GM21529 (cell line): ENCODE measurements around the gene CALB2.

ENCODE experiments used
- ATAC-seq: cut with Tn5 transposase; IDR thresholded peaks from one replicate; pipeline ENCODE4 v1.9.1; 2021; ENCODE audit not compliant: unreplicated experiment

Gene CALB2

DNA sequence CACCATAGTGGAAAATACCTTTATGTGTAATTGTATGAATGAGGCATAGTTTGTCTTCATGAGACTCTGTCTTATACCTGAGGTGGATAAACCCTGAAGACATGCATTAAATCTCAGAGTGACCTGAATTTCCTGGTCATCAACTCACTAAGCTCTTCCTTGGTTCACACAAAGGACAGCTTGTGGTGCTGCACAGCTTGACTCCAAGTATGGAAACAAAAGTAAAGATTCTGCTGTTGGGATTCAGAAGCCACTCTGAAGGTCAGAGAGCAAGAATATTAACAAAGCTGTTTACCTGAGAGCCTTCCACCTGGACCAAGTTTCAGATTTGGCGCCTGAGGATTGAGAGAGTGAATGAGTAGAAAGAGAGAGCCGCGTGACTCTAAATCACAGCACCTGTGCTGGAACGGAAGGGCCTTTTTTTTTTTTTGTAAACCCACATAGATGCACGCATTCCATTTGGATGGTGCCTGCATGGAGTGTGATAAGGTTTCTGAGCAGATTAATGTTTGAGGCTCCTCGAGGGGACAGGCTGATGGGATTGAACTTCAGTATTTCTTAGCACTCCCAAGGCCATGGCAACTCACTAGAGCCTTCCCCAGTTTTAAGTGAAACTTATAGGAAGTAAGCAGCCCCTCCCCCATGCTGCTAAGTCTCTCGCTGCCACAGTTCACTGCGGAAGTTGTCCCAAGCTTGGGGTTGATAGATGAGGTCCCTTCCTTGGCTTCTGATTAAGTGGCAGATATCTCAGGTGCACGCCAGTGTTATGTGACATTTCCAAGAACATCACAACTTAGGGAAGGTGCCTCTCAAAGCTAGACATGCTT is 28.7 kb downstream of the CALB2 start:
- no peak for ATAC-seq

DNA sequence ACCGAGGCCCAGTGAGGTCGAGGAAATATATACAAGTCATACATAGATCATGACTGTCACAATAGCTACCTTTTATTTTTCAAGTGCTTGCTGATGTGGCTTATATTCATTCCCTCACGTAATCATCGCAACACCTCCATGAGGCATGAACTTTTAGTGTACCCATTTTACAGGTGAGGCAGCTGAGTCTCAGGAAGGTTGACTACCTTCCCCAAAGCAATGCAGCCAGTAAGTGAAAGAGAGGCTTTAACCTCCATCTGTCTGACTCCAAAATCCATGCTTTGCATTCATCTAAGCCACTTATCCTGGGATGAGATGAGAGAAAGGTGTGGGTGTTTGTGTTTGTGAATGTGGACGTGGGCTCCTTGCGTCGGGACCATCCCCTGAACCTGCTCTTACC is 30.8 kb downstream of the CALB2 start:
- ATAC-seq = no peak

DNA sequence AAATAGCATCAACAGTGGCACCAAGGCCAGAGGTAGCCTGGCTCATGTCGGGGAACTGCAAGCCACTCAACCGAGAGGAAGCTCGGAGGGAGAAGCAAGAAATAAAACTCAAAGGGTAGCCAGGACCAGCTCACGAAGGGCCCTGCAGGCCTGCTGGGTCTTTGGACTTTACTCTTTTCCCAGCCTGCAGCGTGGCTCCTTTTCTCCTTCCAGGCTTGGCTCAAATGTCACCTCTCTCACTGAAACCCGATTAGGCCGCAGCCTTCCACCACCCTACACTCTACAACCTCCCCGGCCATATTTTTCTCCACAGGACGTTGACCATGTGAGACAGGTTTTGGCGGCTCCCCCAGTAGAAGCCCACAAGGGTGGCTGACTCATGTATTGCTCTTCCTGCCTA is 38.1 kb downstream of the CALB2 start:
- ATAC-seq = no peak

DNA sequence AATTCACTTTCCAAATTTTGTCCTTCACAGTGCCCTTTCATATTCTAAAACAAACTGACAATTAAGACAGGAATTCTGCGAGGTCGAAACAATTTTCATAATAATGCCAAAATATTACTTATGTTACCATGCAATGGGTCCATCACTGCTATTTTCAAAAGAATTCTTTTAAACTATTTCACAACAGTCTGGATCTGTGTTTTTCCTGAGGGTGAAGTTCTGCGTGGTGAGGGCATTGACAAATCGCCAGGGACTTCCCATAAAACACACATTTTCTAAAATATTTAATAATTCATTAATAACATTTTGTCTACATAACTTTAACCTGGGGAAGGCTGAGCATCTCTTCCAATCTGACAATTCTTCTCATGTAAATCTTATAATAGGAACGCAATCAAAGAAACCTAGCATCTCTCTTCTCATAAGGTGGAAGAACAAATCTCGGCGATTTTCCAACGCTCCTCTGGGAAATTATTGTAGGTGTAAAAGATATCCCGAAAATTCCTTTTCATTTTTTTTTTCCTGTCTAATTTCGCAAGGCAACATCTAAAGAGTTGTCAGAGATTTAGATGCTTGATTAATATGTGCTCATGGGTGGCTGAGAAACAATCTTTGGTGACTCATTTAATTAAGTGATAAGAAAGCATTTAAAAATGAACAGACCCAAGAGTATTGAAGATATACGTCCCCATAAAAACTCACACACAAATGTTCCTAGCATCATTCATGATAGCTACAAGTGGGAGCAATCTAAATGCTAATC is 41.5 kb downstream of the CALB2 start:
- ATAC-seq = no peak

DNA sequence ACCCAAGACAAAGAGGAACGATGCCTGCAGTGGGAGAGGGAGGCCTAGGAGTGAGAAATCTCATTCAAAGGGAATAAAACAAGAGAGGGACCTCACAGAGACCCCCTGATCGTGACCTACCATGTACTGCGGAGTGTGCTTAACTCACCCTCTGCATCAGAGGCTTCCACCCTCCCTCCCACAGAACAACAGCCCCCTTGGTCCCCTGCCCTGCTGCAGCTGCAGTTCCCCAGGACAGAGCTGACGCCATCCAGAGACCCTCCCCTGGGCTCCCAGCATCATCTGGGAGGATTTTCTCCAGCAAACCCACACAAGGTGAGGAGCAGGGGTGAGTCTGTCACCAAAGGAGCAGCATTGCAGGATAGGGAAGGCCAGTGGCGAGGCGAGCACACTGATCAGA is 43.5 kb downstream of the CALB2 start:
- ATAC-seq = no peak

DNA sequence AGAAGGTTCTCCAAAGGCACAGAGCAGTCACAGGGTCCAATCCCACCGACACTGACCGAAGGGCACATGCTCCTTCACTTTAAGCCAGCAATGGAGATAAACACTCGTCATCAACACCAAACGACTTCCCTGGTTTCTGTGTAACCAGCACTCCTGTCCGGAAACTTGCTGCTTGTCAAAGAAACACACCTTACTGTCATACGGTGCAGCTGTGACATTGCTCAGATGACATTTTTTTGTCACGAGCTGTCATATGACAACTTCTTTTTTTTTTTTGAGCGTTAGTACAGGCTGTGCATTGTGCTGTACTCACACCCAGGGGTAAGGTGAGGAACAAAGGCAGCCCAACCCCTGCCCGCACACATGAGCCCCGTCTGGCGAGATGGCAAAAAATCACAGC is 44.2 kb downstream of the CALB2 start:
- no peak for ATAC-seq

DNA sequence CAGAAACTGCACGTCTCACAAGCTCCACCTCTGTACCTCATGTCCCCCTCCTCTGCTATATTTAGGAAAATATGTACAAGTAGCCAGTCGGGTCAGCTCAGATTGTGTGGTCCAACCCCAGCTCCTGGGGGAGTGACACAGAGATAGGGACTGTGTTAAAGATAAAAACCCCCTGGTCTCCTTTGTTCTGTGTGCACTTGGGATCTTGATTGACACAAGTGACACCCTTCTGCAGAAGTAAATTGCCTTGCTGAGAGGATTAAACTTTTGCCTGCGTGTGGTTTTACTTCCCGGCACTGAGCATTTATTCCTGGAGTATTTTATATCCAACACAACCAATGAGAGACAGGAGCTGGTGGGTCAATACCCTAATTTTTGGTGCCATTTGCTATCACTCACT is 45.8 kb downstream of the CALB2 start:
- no peak for ATAC-seq

DNA sequence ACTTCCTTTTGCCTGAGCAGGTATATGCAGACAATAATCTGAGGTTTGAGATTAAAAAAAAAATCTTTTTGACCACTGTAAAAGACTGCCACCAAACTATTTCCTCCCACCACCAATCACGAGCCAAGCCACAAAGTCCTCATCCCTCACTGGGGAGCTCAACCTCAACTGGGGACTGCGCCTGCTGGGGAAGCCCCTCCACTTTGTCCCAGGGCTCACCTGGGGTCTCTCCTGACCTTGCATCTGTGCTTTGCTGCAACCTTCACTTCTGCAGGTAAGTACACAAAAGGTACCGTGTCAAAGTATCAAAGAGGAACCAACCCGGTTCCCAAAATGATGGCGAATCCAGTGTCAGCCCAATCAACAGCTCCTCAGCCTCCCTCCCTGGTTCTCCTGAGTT is 47.8 kb downstream of the CALB2 start:
- ATAC-seq = no peak

DNA sequence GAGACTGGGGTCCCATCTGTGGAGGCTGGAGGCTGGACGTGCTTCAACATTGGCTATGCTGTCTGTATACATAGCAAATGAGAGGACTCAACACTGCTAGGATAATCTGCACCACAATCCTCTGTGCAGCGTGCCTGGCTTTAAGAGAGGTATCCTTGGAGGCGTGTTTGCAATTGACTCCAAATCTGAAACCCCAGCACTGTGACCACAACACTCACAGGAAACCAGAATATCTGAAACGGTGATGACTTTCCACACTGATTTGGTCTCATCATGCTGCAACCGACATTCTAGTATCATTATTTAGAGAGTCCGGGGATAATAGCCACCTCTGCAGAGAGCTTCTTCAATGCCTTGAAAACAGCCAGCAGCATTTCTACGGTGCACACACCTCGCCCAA is 48.2 kb downstream of the CALB2 start:
- ATAC-seq = no peak

DNA sequence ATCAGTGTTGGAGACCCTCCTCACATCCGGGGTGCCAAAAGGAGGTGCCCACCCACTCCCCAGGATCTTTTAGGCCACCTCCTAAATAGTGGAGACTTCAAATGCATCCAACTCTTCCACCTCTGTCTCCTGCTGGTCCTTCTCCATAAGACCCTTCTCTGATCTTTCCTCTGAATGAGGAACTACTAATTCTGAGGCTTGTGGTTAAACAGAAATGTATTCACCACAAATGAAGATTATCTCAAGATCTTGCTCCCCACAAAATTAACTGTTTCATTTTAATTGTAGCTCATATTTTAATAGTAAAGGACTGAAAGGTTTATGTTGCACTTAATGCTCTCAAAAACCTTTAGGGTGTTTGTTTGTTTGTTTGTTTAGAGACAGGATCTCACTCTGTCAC is 49.2 kb downstream of the CALB2 start:
- ATAC-seq = no peak

DNA sequence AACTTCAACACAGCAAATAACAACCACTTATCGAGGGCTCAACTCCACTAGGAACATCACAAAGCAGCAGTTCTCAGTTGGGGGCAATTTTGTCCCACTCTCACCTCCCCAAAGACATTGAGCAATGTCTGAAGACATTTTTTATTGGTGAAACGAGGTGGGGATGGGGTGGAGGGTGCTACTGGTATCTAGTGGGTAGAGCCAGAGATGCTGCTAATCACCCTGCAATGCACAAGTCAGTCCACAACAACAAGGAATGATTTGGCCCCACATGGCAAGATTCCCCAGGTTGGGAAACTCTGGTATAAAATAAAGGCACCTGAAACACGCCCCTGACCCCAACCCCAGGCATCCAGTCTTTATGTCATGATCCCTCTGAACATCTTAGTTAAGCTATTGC is 50.0 kb downstream of the CALB2 start:
- no peak for ATAC-seq

DNA sequence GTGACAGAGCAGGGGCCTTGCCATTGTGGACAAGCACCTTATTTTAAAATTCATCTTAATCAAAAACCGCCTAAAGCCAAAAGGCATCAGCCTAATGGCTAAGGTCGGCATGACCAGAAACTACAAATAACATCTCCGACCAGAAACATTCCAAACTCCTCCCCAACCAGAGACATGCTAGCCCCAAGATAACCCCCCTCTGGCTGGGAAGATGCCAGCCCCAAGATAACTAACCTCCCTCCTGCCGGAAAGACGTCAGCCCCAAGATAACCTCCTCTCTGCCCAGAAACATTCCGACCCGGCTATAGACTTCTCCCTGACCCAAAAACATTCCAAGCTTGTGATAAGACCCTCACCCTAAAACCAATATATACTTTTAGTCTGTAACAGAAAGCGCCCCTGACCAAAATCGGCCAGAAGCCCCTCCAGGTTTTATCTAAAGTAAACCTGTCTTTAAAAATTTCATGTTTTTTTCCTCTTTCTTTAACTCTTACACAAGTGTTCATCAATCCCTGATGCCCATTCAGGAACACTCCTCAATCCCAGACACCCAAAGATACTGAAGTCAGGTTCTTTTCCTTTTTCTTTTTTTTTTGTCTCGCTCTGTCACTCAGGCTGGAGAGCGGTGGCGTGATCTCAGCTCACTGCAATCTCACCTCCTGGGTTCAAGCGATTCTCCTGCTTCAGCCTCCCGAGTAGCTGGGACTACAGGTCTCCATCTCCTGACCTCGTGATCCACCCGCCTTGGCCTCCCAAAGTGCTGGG is 50.7 kb downstream of the CALB2 start:
- no peak for ATAC-seq

DNA sequence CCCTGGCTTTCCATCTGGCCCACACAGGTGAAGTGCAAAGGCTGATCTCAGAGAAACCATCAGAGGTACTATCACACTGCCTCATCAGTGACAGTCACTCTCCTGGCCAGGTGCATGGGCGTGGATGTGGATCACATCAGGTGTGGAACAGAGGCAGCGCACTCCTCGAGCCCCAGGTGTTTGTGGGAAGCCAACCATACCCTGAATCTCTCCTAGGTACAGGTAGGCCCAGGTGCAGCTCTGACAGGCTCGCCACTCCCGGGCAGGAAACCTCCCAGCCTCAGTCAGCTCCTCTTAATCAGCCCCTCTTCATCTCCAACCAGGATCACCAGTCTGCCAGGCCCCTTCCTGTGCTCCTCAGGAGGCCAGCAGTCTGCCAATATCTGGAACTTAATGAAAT is 51.6 kb downstream of the CALB2 start:
- no peak for ATAC-seq

DNA sequence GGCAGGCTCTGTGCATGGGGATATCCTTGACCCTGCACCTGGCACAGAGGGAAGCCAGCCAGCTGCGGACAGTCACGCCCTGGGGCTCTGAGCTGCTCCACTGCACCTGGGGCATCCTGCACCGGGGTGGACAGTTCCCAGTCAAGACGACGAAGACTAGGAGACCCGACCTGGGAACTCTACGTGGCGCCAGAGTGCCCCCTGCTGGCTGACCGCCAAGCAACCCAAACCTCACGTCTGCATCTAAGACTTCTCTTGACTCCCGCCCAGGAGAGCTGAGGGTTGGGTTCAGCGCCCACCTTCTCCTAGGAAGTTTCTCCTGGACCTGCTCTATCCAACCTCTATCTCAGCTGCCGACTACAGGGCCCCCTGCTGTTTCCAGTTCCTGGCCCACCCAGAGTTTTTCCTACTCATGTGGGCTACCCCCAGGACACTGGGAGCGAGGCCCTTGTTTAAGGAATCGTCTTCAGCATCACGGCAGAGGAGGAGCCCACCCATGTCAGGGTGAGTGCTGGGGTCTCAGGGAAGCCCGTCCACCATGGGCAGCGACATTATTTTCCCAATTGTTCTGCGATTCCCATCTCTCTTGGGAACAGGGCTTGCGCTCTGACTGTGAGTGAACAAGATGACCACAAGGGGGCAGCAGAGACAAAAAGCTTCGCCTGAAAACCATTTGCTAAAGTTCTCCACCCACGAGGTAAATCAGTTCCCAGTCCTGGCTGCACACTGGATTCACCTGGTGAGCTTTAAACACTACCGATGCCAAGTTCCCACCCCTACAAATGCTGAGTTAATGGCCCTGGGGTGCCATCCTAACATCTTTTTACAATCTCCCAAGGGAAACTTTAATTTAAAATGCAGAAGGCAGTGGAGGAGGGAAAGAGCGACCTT is 54.0 kb downstream of the CALB2 start:
- peak; percentile 75 for ATAC-seq

DNA sequence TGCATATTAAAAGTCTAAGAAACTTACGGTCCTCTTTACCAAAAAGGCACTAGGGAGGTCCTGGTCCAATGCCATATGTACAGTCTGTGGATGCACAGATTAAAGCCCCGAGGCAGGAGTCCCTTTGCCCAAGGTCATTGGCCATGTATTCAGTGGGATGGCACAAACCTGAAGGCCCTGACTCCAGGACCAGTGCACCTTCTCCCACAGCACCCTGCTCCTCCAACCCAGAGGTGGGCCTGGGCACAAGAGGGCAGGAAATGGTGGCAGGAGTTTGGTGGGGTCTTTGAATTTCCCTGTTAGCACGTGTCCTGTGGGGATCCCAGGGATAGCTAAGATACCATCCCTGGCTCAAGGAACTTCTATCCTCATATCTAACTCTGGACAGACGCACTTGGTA is 54.8 kb downstream of the CALB2 start:
- ATAC-seq = no peak

DNA sequence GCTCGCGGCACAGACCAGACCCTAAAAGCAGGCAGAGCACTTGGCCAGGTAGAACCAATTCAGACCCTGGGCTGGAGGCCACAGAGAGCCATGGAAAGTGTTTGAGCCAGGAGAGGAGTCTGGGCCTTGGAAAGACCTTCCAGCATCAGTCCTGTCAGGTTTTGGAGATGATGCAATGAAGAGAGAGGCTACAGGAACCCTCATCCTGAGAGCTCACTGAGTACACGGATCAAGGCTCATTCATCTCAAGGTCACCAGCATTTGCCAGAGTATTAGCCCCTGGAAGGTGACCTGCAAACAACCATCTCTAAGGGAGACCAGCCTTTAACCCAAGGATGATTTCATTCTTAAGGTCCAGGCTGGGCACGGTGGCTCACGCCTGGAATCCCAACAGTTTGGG is 55.5 kb downstream of the CALB2 start:
- ATAC-seq = no peak

DNA sequence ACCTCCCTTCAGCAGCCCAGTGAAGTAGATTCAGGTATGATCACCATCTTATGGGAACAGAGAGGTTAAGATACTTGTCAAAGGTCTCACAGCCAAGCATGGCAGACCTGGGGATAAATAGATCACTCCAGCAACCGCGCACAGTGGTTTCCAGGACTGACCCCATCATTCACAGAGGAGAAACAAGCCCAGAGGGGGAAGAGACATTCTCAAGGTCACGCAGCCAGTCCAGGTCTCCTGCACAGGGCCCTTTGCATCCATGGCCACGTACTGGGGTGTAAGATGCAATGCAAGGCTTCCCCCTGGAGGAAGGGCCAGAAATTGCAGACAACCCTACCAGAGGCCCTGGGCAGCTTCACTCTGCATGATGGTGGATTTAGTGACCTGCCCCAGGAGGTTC is 63.4 kb downstream of the CALB2 start:
- ATAC-seq = no peak

DNA sequence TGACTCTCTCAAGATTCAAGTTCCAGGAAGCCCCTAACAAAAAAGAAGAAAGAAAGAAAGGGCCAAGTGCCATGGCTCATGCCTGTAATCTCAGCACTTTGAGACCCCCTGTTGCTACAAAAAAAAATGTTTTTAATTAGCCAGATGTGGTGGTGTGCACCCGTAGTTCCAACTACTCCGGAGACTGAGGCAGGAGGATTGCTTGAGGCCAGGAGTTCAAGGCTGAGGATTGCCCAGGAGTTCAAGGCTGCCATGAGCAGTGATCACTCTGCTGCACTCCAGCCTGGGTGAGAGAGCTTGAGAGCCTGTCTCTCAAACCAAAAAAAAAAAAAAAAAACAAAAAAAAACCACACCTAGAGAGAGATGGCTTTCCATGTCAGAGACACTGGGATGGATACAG is 64.5 kb downstream of the CALB2 start:
- ATAC-seq = no peak

DNA sequence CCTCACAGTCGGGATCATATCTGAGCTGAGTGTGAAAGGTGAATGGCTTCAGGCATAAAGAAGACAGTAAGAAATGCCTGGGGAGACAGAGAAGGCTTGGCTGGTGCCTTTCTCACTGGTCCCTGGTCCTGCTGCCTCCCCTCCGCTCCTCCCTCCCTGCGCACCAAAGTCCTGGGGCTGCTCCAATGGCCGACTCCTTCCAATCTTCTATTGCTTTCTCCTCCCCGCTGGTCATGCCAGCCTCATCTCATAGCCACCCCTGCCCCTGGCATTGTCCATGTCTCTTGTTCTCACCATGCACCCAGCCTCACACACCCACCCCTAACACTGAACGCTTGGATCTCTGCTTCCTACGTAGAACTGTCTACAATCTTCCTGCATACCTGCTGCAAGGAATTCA is 65.3 kb downstream of the CALB2 start:
- no peak for ATAC-seq

DNA sequence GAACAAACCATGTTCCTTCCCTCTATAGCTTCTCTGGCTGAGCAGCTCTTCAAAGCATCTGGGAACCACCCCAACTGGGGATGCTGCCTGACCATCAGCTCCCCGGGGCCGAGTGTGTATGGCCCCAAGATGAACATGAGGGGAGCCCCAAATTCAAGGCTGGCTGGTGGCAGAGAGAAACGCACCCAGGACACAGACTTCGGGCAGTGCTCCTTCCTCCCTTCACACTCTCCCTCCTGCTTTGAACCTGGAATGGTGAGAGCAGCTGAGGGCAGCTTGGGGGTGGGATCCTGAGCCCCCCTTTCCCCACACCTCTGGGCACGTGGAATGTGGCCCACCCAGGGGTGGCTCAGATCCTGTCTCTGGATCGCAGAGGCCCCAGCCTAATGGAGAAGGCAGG is 66.1 kb downstream of the CALB2 start:
- ATAC-seq = no peak

DNA sequence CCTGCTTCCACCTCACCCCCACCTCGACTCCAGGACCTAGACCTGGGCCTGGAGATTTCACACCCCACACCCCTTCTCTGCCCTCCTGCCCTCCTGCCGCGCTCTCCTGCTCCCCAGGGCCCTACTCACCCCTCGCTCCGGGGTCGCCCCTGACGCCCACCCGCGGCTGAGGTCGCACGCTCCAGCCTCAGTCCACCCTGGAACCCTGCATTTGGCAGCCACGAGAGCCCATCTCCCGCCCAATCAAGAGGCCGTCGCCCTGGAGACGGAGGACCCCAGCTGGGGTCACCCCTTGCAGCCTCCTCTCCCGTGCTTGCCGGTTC is 67.2 kb downstream of the CALB2 start:
- no peak for ATAC-seq
